ENCODE data around the gene RGPD8.
"Not testable (repeated sequence)": the region's sequence is repeated elsewhere in the genome, so short reads cannot be mapped to it uniquely, and the experiment has no call there.

Gene RGPD8
- 1.6 to 11.0 (median 5.9) reads per million in 18 experiments for total RNA-seq

DNA sequence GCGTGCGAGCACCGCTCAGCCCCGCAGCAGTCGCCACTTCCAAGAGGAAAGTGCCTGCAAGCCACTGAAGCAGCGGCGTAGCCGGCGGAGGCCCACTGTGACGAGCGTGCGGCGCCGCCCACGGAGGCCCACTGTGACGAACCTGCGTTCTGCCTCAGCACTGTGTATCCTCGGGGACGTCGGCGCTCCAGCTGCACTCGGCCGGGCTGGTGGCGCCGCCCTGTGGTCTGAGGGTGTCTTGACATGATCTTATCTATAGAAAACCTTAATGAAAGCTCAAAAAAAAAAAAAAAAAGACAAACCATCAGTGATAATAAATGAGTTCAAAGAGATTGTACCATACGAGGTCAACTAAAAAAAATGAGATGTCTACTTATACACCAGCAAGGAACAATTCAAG lies at the start of gene RGPD8:
Gene RGPD8, minus strand, starts transcription at position 166 of the 400 bp plus-strand sequence. CDS start 192 bp downstream, outside the sequence.
- peak; percentile 89 to 95 for DNase-seq

DNA sequence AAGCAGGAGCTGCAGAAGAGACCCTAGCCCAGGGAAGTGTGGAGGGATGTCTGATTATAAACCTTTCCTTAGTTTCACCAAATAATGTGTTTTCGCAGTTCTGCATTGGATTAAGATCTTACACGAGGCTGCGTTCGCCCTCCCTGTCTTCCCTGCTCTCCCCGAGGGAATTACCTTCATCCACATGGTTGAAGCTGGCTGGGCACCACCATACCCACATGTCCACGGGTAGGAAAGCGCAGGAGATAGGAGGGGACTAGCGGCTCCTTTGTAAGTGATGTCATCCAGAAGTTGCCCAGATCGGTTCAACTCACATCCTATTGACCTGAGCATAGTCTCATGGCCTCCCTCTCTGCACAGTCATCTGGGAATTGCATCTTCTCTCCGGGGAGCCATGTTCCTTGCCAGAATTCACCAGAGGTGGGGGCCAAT lies 49.6 kb upstream of the RGPD8 start:
- DNase-seq: peak; percentile 16 to 25

GRCh38 chr2:112482309-112483041 lies 49.0 kb upstream of the RGPD8 start:
- DNase-seq: peak; percentile 6 to 38

DNA sequence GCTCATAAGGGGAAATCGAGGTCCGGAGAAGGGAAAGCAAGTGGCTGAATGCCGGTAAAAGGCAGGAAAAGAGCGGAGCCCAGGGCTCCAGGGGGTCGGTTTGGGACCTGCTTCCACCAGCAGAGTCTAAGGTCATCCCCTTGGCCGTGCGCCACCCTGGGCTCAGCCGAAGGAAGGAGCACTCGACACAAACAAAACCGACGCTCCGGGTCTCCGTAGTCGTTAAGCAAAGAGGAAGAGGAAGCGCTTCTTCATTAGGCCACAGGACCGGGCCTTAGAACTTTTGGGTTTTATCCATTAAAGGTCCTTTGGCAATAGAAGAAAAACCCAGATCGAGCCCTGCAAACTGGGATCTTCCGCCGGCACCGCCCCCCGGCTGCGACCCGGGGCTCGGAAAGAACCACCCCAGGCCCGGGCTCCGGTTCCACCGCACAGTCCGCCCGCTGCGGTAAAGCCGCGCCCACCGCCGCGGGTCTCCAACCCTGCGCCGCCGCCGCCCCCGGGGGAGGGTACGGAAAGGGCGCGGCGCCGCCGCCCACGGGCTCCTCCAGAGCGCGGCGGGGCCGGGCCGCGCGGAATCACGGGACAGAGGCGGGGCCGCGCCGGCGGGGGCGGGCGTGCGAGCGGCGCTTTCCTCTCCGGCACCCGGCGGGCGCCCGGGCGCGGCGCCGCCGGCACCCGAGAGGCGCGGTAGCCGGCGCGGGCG lies 48.2 kb upstream of the RGPD8 start, which contains the start of gene TTL:
Gene TTL, plus strand, starts transcription at position 629 of the 706 bp plus-strand sequence. CDS start 189 bp downstream, outside the sequence.
- DNase-seq: peak; percentile 86 to 92

GRCh38 chr2:112481050-112481527 lies 47.6 kb upstream of the RGPD8 start:
- DNase-seq: peak; percentile 69 to 79

DNA sequence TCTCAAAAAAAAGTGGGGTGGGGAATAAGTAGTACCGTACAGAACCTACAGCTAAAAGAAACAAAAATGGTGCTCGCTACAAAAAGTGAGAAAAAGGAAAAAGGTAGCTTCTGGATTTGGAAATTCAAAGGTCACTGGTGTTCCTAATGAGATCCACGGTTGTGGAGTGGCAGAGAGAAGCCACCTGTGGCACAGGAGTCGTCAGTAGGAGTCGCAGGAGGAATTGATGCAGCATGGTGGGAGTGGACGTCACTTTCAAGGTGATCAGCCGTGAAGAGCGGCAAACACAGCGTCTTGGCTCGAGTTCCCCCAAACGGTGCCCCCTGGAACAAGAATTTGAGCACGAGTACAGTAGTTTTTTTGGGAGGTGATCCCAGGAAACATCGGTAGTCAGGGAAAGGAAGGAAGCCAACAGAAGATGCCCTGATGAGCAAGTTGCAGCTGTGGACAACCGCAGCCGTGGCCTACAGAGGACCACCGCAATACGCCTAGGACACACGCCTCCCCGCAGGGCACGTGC lies 47.1 kb upstream of the RGPD8 start:
- no peak for DNase-seq

DNA sequence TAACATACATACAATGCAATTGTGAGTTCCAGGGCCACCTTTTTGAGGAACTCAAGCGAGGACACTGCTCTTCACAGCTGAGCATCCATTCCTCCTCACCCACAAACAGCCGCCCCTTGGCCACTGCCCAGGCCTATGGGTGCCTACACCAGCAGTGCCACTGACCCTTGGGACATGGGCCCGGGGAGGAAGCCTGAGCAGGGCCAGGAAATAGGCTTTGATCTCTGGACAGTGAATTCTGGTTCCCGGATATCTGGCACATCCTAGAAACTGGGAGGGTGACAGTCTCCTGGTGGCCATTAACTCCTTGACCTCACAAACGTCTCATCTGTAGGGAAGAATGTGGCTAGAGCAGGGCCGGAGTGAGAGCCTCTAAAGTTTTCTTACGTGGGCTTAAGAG lies 43.0 kb upstream of the RGPD8 start:
- no peak for DNase-seq

- no peak for DNase-seq
These were observed 41.5 kb upstream of the RGPD8 start for GRCh38 chr2:112474844-112475486.

DNA sequence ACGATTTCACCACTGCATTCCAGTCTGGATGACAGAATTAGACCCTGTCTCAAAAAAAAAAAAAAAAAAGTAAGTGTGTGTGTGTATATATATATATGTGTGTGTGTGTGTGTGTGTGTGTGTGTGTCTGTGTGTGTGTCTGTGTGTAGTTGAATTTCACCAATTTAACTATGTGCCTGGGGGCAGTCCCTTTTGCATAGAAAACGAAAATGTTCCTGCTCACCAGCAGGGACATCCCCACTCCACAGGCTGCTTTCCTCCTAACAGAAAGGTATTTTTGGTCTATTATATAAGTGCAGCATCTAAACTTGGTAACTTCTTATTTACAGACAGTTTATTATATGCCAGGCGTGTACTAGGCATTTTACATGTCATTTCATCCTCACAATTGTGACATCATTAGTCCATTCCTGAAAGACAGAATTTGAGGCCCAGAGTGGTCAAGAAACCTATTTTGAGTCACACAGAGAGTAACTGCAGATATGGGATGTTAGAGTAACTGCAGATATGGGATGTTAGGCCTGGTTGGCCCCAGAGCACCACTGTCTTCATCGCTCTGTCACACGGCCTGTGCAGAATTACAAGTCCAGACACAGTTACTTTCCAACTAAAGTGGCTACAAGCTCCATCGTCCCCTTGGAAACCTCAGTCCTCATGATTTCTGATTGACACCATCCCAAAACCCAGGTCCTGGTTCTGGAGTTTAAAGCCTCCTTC lies 39.3 kb upstream of the RGPD8 start:
- DNase-seq: no peak

DNA sequence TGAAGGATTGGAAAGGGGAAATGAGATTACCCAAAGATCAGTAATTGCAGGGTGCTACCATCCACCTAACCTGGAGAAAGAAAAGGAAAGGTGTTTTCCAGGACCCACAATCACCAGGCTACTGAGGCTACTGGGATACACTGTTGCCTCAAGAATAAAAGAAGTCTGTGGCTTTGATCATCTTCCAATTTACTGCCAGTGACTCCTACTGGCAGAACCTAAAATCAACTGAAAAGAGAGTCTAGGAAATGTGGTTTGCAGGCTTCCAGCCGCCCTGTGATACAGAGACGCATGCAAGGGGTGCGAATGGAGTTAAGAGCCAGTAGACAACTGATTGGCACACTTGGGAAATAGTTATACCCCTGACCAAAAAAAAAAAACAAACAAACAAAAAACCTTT lies 31.9 kb upstream of the RGPD8 start:
- DNase-seq: peak; percentile 4 to 5

DNA sequence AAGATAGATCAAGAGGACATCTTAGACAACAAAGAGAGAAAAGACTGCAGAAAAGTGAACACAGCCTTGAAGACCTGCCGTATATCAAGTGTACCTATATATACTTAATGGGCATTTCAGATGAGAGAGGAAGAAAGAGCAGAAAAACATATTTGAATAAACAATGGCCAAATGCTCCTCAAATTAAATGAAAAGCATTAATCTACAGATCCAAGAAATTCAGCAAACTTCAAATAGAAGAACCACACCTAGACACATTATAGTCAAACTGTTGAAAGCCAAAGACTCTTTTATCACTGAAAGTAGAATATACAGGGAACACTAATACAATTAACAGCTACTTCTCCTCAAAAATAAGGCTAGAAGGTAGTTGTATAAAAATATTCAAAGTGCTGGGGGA lies 29.8 kb upstream of the RGPD8 start:
- no peak for DNase-seq

DNA sequence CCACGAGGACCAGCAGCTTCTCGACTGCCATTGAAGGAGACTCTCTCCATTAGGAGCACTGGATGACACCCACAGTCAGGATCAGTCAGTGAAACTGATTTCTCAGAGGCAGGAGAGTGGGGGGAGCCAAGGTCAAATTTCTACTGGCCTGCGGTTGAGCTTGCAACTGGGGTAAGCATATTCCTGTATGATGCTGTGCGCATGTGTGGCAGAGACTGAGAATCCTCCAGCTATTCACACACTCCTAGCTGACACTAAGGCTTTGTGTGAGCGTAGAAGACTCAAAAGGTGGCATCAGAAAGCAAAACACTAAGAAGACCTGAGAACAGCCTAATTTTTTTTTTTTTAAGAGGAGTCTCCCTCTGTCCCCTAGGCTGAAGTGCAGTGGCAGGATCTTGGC lies 28.7 kb upstream of the RGPD8 start:
- no peak for DNase-seq

DNA sequence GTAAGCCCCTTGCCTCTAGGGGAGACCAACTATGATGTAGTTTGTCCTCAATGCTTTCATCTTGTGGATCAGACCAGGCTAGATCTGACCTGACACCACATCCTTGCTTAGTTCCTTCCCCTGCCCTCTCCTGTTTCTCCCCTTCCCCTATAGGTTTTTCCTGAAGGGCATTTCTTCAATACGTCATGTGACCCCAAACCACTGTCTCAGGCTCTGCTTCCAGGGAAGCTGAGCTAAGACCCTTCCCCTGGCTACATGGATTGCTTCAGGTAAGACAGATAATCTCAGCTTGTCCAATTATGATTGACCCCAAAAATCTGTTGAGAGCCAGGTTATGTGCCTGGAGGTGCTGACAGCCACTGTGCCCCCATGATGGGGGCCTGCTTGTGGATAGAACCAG lies 25.9 kb upstream of the RGPD8 start:
- no peak for DNase-seq

DNA sequence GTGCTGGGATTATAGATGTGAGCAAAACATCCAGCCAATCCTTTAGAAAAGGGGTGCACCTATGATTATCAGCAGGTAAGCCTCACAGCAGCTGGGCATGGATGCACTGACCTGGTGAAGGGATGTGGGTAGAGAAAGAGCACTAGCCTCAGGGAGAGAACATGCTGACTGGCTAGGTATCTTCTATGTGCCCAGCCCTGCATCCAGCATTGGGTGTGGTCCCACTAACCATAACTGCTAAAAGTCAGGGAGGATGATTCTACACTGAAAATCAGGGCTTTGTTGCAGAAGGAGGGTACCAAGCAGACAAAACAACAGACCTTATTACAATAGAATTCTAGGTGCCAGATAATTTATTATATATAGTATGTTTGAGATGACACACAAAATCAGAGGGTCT lies 21.1 kb upstream of the RGPD8 start:
- DNase-seq: no peak

DNA sequence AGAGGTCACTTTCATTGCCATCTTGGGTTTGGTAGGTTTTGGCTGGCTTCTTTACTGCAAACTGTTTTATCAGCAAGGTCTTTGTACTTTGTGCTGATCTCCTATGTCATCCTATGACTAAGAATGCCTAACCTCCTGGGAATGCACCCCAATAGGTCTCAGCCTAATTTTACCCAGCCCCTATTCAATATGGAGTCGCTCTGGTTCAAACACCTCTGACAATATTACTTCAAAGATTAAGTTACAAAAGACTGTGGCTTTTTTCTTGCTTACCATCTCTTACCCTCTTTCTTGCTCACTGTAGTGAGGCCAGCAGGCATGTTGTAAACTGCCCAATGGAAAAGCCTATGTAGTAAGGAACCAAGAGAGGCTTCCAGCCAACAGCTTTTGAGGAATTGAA lies 17.9 kb upstream of the RGPD8 start:
- DNase-seq: no peak

DNA sequence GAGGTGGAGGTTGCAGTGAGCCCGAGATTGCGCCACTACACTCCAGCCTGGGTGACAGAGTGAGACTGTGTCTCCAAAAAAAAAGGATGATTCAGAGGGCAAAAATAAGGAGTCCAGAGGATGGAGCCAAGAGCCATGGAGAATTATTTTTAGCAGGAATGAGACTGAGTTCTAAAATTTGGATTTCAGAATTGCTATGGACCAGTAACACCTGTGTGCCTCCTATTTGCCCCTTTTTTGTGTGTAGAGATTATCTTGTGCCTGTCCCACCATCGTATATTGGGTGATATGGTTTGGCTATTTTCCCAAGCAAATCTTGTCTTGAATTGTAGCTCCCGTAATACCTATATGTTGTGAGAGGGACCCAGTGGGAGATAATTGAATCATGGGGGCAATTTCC lies 16.4 kb upstream of the RGPD8 start:
- no peak for DNase-seq

GRCh38 chr2:112444256-112444655 lies 10.8 kb upstream of the RGPD8 start:
- DNase-seq: not testable (repeated sequence)

DNA sequence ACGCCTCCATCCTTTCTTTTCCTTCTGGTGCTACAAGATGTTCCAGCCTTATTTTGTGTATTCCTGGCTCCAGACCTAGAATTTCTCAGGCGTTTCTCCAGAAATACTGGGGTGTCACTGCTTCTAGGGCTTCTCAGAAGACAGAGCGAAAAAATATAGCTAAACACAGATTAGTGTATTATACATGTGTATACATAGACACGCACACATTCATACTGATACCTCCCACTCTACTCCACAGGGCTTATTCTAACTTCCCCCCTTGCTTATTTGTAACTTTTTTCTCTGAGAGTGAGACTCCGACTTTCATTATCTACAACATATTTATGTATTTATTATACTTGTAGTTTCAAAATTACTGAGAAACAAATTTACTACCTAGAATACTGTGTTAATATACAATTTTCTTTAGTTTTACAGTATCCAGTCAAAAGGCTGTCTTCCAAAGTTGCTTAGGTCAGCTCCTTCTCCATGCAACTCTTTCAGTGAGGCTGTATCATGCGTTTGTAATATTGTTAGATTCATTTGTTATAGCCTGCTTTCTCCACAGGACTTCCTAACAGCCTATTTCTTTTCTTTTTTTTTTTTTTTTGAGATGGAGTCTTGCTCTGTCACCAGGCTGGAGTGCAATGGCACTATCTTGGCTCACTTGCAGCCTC lies 5.3 kb upstream of the RGPD8 start:
- not testable (repeated sequence) for DNase-seq

DNA sequence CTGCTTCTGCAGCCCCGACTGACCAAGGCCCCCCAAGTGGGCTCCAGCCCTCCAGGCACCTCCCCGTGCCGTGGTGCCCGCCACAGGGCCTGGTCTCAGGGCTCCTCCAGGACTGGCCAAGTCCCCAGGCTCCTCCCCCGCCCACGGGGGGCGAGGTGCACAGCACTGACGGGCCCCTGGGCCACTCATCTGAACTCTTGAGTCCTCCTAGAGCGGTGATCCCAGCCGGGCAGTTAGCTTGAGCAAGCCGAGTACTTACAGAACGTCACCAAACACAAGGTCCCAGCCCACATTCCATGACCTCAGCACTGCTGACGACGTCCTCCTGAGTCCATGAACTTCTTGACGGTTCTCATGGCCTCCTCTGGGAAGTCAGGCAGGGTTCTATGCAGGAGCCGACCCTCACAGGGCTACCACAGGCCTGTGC lies 4.0 kb upstream of the RGPD8 start:
- not testable (repeated sequence) for DNase-seq

DNA sequence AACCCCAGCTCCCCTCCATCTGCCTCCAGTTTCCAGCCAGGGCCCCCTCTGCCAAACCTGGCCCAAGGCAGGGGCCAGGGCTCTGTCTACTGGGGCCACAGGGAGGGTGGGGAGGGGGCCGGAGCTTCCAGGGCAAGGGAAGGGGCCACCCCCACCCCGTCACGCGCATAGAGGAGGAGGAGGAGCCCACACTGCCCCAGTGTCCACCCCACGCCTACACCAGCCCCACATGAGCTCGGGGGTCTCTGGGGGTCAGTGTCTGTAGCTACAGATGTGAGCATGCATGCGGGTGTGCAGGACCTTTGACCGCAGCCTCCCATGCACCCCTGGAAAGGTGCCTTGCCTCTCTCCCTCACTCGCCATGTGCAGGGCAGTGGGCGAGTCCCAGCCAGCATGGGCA lies 3.5 kb upstream of the RGPD8 start:
- not testable (repeated sequence) for DNase-seq

DNA sequence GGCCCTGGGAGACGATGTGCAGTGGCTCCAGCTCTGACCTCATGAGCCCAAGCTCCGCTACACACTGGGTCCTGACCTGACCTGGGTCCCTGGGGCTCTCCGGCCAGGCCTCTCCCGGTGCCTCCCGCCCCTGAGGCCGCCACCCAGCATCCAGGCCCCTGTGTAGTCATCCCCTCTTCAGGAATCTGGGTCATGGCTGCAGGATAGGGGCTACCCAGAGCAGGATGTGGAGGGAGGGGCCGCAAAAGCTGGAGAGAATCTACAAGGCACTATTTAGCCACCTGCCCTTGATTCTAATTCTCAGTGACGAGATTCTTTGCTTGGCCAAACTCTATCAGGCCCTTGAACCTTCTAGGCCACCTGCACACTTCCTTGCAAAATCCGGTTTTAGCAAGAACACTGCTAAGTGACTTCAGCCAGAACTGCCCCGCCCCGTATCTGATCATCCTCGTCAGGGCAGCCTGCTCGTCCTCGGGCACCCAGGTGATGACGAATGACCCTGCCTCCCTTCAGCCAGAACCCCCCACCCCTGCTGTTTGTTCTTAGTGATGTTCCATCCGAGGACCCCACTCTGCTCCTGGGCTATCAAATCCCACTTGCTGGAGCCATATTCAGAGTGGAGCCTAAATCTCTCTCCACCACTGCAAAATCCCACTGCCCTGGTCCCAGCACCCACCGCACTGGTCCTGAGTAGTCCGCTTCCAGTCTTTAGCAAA lies 2.4 kb upstream of the RGPD8 start:
- DNase-seq: not testable (repeated sequence)
